Islet of Langerhans (tissue), 1 donor: ENCODE measurements around the gene BET1L.
"Not testable (repeated sequence)": the region's sequence is repeated elsewhere in the genome, so short reads cannot be mapped to it uniquely, and the experiment has no call there.

Experiments used
- FAIRE-seq: peaks from one replicate; lab custom pipeline; 2011; peaks lifted over from hg19 to GRCh38; lab: Jason Lieb, UNC

Gene BET1L, protein sequence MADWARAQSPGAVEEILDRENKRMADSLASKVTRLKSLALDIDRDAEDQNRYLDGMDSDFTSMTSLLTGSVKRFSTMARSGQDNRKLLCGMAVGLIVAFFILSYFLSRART

DNA sequence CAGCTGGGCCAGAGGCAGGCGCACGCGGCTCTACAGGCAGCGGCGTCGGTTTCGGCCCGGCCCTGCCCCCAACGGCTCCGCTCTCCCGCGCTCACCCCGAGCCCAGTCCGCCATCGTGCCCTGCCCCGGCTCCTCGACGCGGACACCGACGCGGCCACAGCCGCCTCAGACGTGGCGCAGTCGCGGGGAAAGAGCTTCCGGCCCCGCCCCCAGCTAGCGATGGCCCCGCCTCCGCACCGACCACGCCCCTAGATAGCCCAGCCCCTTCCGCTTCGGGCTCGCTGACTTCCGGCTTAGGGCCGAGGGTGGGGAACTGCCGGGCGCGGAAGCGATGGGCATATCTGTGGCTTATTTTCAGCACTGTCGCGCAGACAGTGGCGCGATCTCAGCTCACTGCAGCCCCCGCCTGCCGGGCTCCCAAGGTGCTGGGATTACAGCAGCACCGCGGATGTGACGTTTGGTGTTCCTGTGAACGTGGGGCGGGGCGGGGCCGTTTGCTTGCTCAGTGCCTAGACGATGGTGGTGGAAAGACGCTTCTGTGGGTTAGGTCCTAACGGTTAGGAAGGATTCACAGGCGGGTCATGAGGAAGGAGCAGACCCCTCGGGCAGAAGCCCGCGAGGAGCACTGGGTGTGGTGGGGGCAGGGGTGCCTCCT is at the start of gene BET1L, which contains the start of gene RIC8A:
Gene BET1L, minus strand, starts transcription at position 192 of the 655 bp plus-strand sequence. Its CDS starts 78 bp downstream, at position 114.
Gene RIC8A, plus strand, starts transcription at position 501 of the 655 bp plus-strand sequence. CDS start 1,147 bp downstream, outside the sequence.
- FAIRE-seq: no peak

DNA sequence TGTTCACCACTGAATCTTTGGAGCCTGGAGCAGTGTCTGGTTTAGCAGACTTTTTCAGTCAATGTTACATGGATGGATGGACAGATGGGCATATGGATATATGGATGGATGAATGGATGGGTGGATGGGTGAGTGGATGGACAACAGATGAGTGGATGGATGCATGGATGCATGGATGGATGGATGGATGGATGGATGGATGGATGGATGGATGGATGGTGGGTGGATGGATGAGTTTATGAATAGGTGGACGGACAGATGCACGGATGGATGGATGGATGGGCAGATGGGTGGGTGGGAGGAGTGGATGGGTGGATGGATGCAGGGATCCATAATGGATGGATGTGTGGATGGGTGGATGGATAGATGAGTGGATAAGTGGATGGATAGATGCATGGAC is 48.6 kb upstream of the BET1L start:
- FAIRE-seq: no peak

GRCh38 chr11:255176-255575 is 48.0 kb upstream of the BET1L start:
- FAIRE-seq: no peak

DNA sequence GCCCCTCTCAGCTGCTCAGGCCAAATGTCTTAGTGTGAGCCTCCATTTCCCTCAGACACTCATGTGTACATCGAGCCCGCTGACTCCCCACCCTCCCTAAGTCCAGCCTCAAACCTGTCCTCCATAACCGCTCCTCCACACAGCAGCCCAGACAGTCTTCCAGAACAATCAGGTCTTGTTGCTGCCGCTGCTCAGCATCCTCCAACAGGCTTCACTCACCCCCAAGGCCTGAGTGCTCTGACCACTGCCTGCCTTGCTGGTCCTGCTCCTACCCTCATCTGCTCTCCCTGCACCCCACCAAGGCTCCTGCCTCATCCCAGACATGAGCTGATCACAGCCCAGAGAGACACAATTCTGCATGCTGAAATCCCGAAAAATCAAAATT is 46.7 kb upstream of the BET1L start:
- FAIRE-seq: no peak

- FAIRE-seq: no peak
Observed at GRCh38 chr11:253160-253885, 46.1 kb upstream of the BET1L start.

- FAIRE-seq: no peak
Observed at GRCh38 chr11:252666-253065, 45.5 kb upstream of the BET1L start.

- FAIRE-seq: no peak
Observed at GRCh38 chr11:251550-251949, 44.4 kb upstream of the BET1L start.

DNA sequence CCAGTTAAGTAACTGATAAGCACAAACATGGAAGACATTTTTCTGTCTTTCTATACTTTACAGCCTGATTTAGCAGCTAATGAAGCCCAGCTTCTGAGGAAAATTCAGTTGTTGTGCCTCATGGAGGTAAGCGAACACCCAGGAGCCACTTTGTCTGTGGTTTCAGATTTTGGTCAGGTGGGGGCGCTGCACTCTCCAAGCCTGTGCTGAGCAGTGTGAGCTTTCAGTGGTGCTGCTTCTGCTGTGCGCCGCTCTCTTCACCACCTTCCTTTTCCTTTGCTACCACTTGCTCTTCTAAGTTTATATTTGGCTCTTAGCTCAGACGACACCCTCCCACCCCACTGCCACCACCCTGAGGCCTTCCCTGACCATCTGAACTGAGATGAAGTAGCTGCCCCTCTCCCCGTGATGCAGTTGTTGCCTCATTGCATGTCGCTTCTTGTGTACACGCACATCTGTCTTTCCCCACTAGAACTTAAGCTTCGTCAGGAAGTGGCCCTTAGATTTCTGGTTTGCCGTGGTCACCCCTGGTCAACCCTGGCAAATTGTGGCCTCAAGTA is 43.6 kb upstream of the BET1L start:
- FAIRE-seq: no peak

GRCh38 chr11:250274-250673 is 43.1 kb upstream of the BET1L start:
- no peak for FAIRE-seq

DNA sequence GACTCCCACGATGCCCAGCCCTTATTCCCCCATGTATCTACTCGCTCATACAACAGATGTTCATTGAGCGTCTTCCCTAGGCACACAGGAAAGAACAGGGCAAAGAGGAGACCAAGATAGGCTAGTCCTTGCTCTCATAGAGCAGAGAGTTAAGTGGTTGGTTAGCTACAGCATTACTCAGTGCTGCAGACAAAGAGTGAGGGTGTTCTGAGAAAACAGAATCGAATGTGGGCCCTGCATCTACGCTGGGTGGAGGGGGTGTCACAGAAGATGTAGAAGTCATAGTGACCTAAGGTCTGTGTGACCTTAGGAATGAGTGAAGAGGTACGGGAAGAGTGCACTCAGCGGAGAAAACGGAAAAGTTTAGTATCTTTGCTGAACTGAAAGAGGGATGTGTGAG is 41.9 kb upstream of the BET1L start:
- FAIRE-seq: no peak

DNA sequence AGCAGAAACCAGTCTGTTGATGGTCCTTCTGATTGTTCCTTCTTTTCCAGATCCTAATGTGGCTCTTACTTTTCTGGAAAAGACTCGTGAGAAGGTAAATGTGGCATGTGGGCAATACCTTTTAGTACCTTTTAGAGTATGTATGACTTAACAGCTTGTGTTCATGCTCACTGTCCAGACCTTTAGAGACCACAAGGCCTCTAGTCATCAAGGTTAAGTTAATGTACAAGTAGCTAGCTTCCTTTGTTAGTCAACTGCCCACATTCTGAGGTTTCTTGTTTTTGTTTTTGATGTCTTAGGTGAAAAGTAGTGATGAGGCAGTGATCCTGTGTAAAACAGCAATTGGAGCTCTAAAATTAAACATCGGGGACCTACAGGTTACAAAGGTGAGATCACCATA is 37.2 kb upstream of the BET1L start:
- no peak for FAIRE-seq

- FAIRE-seq: no peak
Observed at GRCh38 chr11:241634-242033, 34.4 kb upstream of the BET1L start.

- no peak for FAIRE-seq
Observed at GRCh38 chr11:240315-240714, 33.1 kb upstream of the BET1L start.

GRCh38 chr11:238346-238745 is 31.1 kb upstream of the BET1L start:
- not testable (repeated sequence) for FAIRE-seq

DNA sequence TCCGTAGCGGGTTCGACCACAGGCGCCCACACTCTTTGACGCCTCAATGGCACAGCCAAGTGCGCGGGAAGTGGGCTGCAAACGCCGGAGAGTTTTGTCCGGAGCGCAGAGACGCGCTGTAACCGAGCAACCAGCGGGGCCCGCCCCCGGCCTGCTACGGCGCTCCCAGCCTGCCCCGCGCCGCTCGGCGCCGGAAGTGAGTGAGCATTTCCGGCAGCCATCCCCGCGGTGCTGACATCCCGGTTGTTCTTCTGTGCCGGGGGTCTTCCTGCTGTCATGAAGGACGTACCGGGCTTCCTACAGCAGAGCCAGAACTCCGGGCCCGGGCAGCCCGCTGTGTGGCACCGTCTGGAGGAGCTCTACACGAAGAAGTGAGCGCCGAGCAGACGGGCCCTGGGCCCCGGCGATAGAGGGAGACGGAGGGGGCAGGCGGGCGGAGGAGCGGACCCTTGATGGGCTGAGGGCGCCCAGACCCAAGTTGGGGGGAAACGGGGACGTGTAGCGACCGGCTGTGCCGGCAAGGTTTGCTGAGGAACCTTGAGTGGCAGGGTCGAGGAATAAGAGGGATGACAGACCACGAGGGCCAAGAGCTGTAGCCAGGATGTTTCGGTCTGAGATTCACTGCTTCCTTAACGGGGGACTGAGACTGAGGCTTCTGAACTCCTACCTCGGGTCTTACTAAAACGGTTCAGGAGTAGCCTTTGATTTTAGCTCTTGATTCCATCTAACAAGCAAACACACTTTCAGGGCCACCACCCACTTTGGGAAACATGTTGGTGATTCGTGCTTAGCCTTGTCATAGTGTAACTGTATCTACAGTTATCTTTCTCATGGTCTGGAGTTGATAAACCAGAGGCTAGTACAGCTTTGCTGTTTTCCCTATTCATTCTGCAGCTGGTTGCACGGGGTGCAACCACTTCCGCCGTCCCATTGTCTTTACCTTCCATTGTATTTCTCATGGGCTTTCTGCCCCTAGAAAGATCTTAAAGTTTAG is 29.9 kb upstream of the BET1L start, which contains the start of gene PSMD13:
Gene PSMD13, plus strand, starts transcription at position 203 of the 994 bp plus-strand sequence. Its CDS starts 74 bp downstream, at position 277.
- no peak for FAIRE-seq

DNA sequence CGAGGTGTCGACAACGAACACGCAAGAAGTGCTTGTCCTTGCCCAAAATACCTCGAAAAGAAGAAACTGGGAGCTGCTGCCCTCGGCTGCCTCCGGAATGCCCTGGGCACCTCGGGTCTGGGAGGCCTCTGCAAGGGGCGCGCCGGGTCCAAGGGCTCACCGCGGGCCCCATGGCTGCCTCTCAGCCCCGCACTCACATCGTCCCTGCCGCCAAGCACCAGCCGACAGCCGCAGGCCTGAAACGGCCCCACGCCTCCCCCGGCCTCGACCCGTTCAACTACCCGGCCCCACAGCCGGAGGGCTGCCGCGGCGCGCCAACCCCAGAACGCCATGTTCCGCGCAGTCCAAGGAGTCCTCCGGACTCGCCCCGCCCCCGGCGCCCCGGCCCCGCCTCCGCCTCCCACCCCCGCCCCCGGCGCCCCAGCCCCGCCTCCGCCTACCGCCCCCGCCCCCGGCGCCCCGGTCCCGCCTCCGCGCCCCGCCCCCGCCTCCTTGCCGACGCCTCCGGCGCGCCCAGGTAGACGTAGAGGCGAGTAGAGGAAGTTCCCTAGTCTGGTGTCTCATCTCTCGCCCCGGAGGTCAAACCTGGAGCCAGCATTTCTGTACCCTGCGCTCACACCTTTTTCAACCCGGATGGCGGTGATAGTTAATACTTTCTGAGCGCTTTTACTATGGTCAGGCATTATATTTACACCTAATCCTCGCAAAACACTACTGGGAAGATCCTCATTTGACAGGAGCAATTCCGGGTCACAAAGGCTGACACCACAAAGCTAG is 29.0 kb upstream of the BET1L start, which contains the start of gene SIRT3:
Gene SIRT3, minus strand, starts transcription at position 346 of the 777 bp plus-strand sequence. Its CDS starts 14 bp downstream, at position 332.
- FAIRE-seq: no peak

- no peak for FAIRE-seq
Observed at GRCh38 chr11:235609-235996, 28.4 kb upstream of the BET1L start.

- FAIRE-seq: no peak
Observed at GRCh38 chr11:235180-235579, 28.0 kb upstream of the BET1L start.

- FAIRE-seq: no peak
Observed at GRCh38 chr11:232783-233565, 25.8 kb upstream of the BET1L start.

GRCh38 chr11:230431-230830 is 23.2 kb upstream of the BET1L start:
- FAIRE-seq: no peak
